HepG2 (cell line): ENCODE measurements around the gene NOL4L. TPM values are rescaled to one million over a fixed set of nuclear protein-coding genes. Genes with fewer than 3 reads are reported as not detected.

Source experiments
- ARNT ChIP-seq: fragments of 450-650 bp; IDR thresholded peaks from 2 replicates; pipeline ENCODE4 v1.6.1; 2017
- DZIP1 ChIP-seq: sonication (generic); formaldehyde crosslinking; IDR thresholded peaks from 2 replicates; pipeline ENCODE4 v1.5.0; 2020; ENCODE audit warnings: mild to moderate bottlenecking, missing genetic modification reagents
- PATZ1 ChIP-seq: sonication (generic); formaldehyde crosslinking; IDR thresholded peaks from 2 replicates; pipeline ENCODE4 v1.4.0; 2020; ENCODE audit warnings: missing genetic modification reagents
- RELA ChIP-seq: sonication (generic); formaldehyde crosslinking; IDR thresholded peaks from 2 replicates; pipeline ENCODE4 v1.4.0; 2020; ENCODE audit warnings: missing genetic modification reagents
- TCF12 ChIP-seq, 2 experiments: fragments of 450-650 bp in 1 of 2; sonication (generic) in 1 of 2; formaldehyde crosslinking in 1 of 2; IDR thresholded peaks; 2 replicates each; pipeline versions ENCODE4 v1.6.1 to v1.8.0; 2017 to 2022; ENCODE audit warnings: antibody characterized with exemption in 1 of 2, mild to moderate bottlenecking in 1 of 2, missing genetic modification reagents in 1 of 2, moderate library complexity in 1 of 2
- ZBTB10 ChIP-seq: sonication (generic); formaldehyde crosslinking; IDR thresholded peaks from 2 replicates; pipeline ENCODE4 v1.4.0; 2020; ENCODE audit warnings: missing genetic modification reagents, borderline replicate concordance
- ZNF333 ChIP-seq: sonication (generic); formaldehyde crosslinking; IDR thresholded peaks from 2 replicates; pipeline ENCODE4 v1.4.0; 2020; ENCODE audit warnings: mild to moderate bottlenecking, missing genetic modification reagents, borderline replicate concordance
- ZNF441 ChIP-seq: sonication (generic); formaldehyde crosslinking; IDR thresholded peaks from 2 replicates; pipeline ENCODE4 v1.7.0; 2021; ENCODE audit warnings: missing genetic modification reagents, borderline replicate concordance
- ZNF772 ChIP-seq: sonication (generic); formaldehyde crosslinking; IDR thresholded peaks from 2 replicates; pipeline ENCODE4 v1.5.0; 2020; ENCODE audit warnings: mild to moderate bottlenecking, missing genetic modification reagents
- polyA plus RNA-seq, 8 experiments: library from polyadenylated mRNA; depleted of rRNA in 3 of 8; stranded (reverse) in 7 of 8; unstranded in 1 of 8; fragments of >200 nt; fragmentation: Illumina TruSeq in 4 of 8; extraction: Trizol in 4 of 8; gene quantifications; 2 replicates each; pipeline versions ENCODE4 v1.2.1 to v1.2.3, GENCODE V29; 2011 to 2016; ENCODE audit warnings: low read depth in 4 of 8, missing spikeins in 1 of 8, mixed read lengths in 1 of 8; ENCODE audit not compliant: insufficient read depth in 1 of 8
- total RNA-seq, 5 experiments: library from RNA; depleted of rRNA; stranded (reverse); fragments of >200 nt; fragmentation: Illumina TruSeq; extraction: Trizol; gene quantifications; 2 replicates each; pipeline ENCODE4 v1.2.3, GENCODE V29; 2016; ENCODE audit warnings: low read depth in 1 of 5
- TF ChIP-seq, protein P1 (sequence below): sonication (generic); formaldehyde crosslinking; IDR thresholded peaks from one replicate; pipeline ENCODE4 v1.5.1; 2020; ENCODE audit warnings: mild to moderate bottlenecking, missing genetic modification reagents; ENCODE audit errors: not compliant biosample characterization

The NOL4L gene
- total and polyA plus RNA-seq, 2 of the 13 experiments (the other 11 are each of a cell fraction or from before 2014, with no cell fraction given) = 16.6 to 35.4 TPM

DNA sequence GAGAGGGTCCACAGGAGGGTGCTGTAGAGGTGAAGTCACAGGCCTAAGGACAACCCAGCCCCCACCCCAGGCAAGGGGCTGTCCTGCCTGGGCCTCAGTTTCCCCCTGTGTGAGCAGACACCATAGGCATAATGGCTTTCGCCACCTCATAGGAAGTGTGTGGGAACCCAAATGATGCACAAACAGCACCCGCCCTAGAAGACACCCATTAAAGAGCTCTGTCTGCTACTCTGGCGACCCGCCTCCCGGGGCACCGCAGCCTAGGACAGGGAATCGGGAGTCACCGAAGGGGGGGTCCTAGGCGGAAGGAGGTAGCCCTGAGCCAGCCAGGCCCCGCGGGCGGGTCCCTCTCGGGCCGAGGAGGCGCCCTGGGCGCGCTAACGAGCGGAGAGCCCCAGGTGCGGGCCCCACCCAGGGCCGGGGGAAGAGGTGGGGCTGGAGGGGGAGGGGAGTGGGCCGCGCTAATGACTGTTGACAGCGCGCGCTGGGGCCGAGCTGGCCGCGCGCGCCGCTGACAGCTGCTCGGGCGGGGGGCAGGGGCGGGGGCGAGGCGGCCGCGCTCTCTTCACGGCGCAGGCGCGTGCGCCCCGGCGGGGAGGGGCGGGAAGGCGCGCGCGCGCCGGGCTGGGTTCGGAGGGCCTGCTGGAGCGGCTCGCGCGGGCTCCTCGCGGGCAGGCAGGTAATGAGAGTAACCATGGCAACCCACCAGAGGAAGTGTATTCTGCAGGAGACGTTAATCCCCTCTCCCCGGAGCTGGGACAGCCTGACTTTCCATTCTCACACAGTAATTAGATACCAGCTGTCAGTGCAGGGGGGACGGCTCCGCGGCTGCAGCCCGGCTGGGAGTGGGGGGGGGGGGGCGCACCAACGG is 48.9 kb downstream of the NOL4L start (continued):
- TF ChIP-seq PATZ1 (peak; percentile 36; the same call in 1 of the 2 replicates), ARNT (no peak), ZNF333 (CRISPR knock-in tag) (peak; percentile 92), TCF12 (IDR thresholded peaks at IDR 0.05) (no peak), TCF12 (CRISPR knock-in tag; IDR thresholded peaks at IDR 0.05) (peak; percentile 45; the same call in 1 of the 2 replicates), RELA (CRISPR knock-in tag) (no peak), DZIP1 (CRISPR knock-in tag) (0 out of 2 replicates have a peak, but pooled peaks have one; percentile 74), ZNF772 (CRISPR knock-in tag) (peak; percentile 56; the same call in 1 of the 2 replicates), ZBTB10 (CRISPR knock-in tag) (0 out of 2 replicates have a peak, but pooled peaks have one; percentile 36), ZNF441 (CRISPR knock-in tag) (0 out of 2 replicates have a peak, but pooled peaks have one; percentile 16)
- TF ChIP-seq, protein P1, sequence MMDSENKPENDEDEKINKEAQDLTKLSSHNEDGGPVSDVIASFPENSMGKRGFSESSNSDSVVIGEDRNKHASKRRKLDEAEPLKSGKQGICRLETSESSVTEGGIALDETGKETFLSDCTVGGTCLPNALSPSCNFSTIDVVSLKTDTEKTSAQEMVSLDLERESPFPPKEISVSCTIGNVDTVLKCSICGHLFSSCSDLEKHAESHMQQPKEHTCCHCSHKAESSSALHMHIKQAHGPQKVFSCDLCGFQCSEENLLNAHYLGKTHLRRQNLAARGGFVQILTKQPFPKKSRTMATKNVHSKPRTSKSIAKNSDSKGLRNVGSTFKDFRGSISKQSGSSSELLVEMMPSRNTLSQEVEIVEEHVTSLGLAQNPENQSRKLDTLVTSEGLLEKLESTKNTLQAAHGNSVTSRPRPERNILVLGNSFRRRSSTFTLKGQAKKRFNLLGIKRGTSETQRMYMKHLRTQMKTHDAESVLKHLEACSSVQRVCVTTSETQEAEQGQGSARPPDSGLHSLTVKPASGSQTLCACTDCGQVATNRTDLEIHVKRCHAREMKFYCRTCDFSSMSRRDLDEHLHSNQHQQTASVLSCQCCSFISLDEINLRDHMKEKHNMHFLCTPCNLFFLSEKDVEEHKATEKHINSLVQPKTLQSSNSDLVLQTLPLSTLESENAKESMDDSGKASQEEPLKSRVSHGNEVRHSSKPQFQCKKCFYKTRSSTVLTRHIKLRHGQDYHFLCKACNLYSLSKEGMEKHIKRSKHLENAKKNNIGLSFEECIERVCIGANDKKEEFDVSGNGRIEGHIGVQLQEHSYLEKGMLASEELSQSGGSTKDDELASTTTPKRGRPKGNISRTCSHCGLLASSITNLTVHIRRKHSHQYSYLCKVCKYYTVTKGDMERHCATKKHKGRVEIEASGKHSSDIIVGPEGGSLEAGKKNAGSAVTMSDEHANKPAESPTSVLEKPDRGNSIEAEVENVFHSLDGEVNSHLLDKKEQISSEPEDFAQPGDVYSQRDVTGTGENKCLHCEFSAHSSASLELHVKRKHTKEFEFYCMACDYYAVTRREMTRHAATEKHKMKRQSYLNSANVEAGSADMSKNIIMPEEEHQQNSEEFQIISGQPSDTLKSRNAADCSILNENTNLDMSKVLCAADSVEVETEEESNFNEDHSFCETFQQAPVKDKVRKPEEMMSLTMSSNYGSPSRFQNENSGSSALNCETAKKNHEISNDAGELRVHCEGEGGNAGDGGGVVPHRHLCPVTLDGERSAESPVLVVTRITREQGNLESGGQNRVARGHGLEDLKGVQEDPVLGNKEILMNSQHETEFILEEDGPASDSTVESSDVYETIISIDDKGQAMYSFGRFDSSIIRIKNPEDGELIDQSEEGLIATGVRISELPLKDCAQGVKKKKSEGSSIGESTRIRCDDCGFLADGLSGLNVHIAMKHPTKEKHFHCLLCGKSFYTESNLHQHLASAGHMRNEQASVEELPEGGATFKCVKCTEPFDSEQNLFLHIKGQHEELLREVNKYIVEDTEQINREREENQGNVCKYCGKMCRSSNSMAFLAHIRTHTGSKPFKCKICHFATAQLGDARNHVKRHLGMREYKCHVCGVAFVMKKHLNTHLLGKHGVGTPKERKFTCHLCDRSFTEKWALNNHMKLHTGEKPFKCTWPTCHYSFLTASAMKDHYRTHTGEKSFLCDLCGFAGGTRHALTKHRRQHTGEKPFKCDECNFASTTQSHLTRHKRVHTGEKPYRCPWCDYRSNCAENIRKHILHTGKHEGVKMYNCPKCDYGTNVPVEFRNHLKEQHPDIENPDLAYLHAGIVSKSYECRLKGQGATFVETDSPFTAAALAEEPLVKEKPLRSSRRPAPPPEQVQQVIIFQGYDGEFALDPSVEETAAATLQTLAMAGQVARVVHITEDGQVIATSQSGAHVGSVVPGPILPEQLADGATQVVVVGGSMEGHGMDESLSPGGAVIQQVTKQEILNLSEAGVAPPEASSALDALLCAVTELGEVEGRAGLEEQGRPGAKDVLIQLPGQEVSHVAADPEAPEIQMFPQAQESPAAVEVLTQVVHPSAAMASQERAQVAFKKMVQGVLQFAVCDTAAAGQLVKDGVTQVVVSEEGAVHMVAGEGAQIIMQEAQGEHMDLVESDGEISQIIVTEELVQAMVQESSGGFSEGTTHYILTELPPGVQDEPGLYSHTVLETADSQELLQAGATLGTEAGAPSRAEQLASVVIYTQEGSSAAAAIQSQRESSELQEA (CRISPR knock-in tag) = peak; percentile 69
